Nephron progenitor cell (in vitro differentiated cells): ENCODE results near the gene TASOR.

Experiments
- DNase-seq: peaks from one replicate; pipeline ENCODE4 v3.0.0; 2021
- H3K27ac Mint-ChIP-seq: 2 replicates; pipeline ENCODE4 v1.8.0; 2021; ENCODE audit warnings: mild to moderate bottlenecking, moderate library complexity, mixed read lengths
- H3K27me3 Mint-ChIP-seq: 2 replicates; pipeline ENCODE4 v1.8.0; 2021; ENCODE audit warnings: mild to moderate bottlenecking, low read depth, mixed read lengths; ENCODE audit not compliant: poor library complexity
- H3K36me3 Mint-ChIP-seq: 2 replicates; pipeline ENCODE4 v1.8.0; 2021; ENCODE audit warnings: low read depth, mixed read lengths
- H3K4me1 Mint-ChIP-seq: 2 replicates; pipeline ENCODE4 v1.8.0; 2021; ENCODE audit warnings: mixed read lengths
- H3K4me3 Mint-ChIP-seq: 2 replicates; pipeline ENCODE4 v1.8.0; 2021; ENCODE audit warnings: mild to moderate bottlenecking, moderate library complexity, mixed read lengths
- H3K9me3 Mint-ChIP-seq: 2 replicates; pipeline ENCODE4 v1.8.0; 2021; ENCODE audit warnings: mild to moderate bottlenecking, moderate library complexity, mixed read lengths
- CTCF ChIP-seq: fragments of 200-600 bp; sonication (generic); IDR thresholded peaks from 2 replicates; pipeline ENCODE4 v1.5.0; 2021; ENCODE audit warnings: antibody characterized with exemption

The TASOR gene

GRCh38 chr3:56688191-56688590 lies 5.1 kb upstream of the TASOR start:
- TF ChIP-seq CTCF, result no peak
- no peak for DNase-seq
- no peak overlapping the region for H3K27ac Mint-ChIP-seq
- H3K27me3 Mint-ChIP-seq, result peaks cover 3% of the 10 kb centered on the region
- no peak overlapping the region for H3K4me3 Mint-ChIP-seq
- peaks cover 20% of the 10 kb centered on the region for H3K36me3 Mint-ChIP-seq
- H3K9me3 Mint-ChIP-seq, result peaks cover 27% of the 10 kb centered on the region
- H3K4me1 Mint-ChIP-seq, result peaks cover 5% of the 10 kb centered on the region

GRCh38 chr3:56684029-56684428 lies 964 bp upstream of the TASOR start:
- no peak for DNase-seq
- Mint-ChIP-seq H3K4me3 (peak overlapping the region; percentile 72), H3K9me3 (peaks cover 48% of the 10 kb centered on the region), H3K4me1 (peaks cover 25% of the 10 kb centered on the region), H3K36me3 (peaks cover 51% of the 10 kb centered on the region), H3K27ac (no peak overlapping the region), H3K27me3 (peaks cover 3% of the 10 kb centered on the region)
- no peak for TF ChIP-seq CTCF

GRCh38 chr3:56682462-56683121 lies 473 bp downstream of the TASOR start:
- Mint-ChIP-seq H3K27ac (peak overlapping the region; percentile 63), H3K4me3 (peak overlapping the region; percentile 89), H3K9me3 (peaks cover 57% of the 10 kb centered on the region), H3K27me3 (peaks cover 3% of the 10 kb centered on the region), H3K36me3 (peaks cover 64% of the 10 kb centered on the region), H3K4me1 (peaks cover 30% of the 10 kb centered on the region)
- peak; percentile 79 for DNase-seq
- TF ChIP-seq CTCF, result no peak

GRCh38 chr3:56681984-56682461 lies 1.0 kb downstream of the TASOR start:
- peak overlapping the region; percentile 89 for H3K4me3 Mint-ChIP-seq
- peaks cover 70% of the 10 kb centered on the region for H3K36me3 Mint-ChIP-seq
- peaks cover 3% of the 10 kb centered on the region for H3K27me3 Mint-ChIP-seq
- no peak for TF ChIP-seq CTCF
- peak overlapping the region; percentile 63 for H3K27ac Mint-ChIP-seq
- H3K4me1 Mint-ChIP-seq, result peaks cover 31% of the 10 kb centered on the region
- peaks cover 62% of the 10 kb centered on the region for H3K9me3 Mint-ChIP-seq
- DNase-seq, result no peak

GRCh38 chr3:56680054-56680580 lies 2.9 kb downstream of the TASOR start:
- no peak overlapping the region for H3K27ac Mint-ChIP-seq
- H3K4me1 Mint-ChIP-seq, result peaks cover 31% of the 10 kb centered on the region
- TF ChIP-seq CTCF, result no peak
- no peak for DNase-seq
- H3K9me3 Mint-ChIP-seq, result peaks cover 61% of the 10 kb centered on the region
- H3K4me3 Mint-ChIP-seq, result no peak overlapping the region
- peaks cover 3% of the 10 kb centered on the region for H3K27me3 Mint-ChIP-seq
- peaks cover 85% of the 10 kb centered on the region for H3K36me3 Mint-ChIP-seq

GRCh38 chr3:56677286-56677685 lies 5.8 kb downstream of the TASOR start:
- H3K36me3 Mint-ChIP-seq, result peaks cover 72% of the 10 kb centered on the region
- no peaks in the 10 kb centered on the region for H3K27me3 Mint-ChIP-seq
- no peak for TF ChIP-seq CTCF
- peaks cover 42% of the 10 kb centered on the region for H3K9me3 Mint-ChIP-seq
- no peak for DNase-seq
- H3K4me1 Mint-ChIP-seq, result peaks cover 31% of the 10 kb centered on the region
- H3K27ac Mint-ChIP-seq, result no peak overlapping the region
- no peak overlapping the region for H3K4me3 Mint-ChIP-seq
